Activated CD8-positive, alpha-beta memory T cell treated with anti-CD3 and anti-CD28 coated beads, Interleukin-2, amount 50 U/mL, for 1 hour (primary cell): ENCODE data around the gene PLPP6.
"Not testable (repeated sequence)": the region's sequence is repeated elsewhere in the genome, so short reads cannot be mapped to it uniquely, and the experiment has no call there.

ENCODE experiments used
- DNase-seq: peaks from one replicate; pipeline ENCODE4 v3.0.0-alpha.2; 2020; ENCODE audit errors: extremely low read depth

The PLPP6 gene

GRCh38 chr9:4662108-4662988, at the start of gene PLPP6:
TSS of gene PLPP6 (plus strand) at chr9:4662294. CDS start at chr9:4662376, 82 bp downstream.
- DNase-seq: no peak

- no peak for DNase-seq
Observed at GRCh38 chr9:4614627-4615026, 47.5 kb upstream of the PLPP6 start.

- DNase-seq: no peak
Observed at GRCh38 chr9:4615251-4615650, 46.8 kb upstream of the PLPP6 start.

- no peak for DNase-seq
Observed at GRCh38 chr9:4615778-4616177, 46.3 kb upstream of the PLPP6 start.

GRCh38 chr9:4617752-4618151, 44.3 kb upstream of the PLPP6 start:
- no peak for DNase-seq

- DNase-seq: no peak
Observed at GRCh38 chr9:4618700-4619099, 43.4 kb upstream of the PLPP6 start.

GRCh38 chr9:4620057-4620765, 41.9 kb upstream of the PLPP6 start:
- DNase-seq: no peak

GRCh38 chr9:4620881-4621555, 41.1 kb upstream of the PLPP6 start:
- DNase-seq: no peak

GRCh38 chr9:4622016-4622415, 40.1 kb upstream of the PLPP6 start:
- DNase-seq: no peak

- DNase-seq: no peak
Observed at GRCh38 chr9:4630836-4631235, 31.3 kb upstream of the PLPP6 start.

- DNase-seq: no peak
Observed at GRCh38 chr9:4638968-4639367, 23.1 kb upstream of the PLPP6 start.

GRCh38 chr9:4639420-4639819, 22.7 kb upstream of the PLPP6 start:
- no peak for DNase-seq

GRCh38 chr9:4640027-4640426, 22.1 kb upstream of the PLPP6 start:
- DNase-seq: no peak

GRCh38 chr9:4642351-4642750, 19.7 kb upstream of the PLPP6 start:
- no peak for DNase-seq

GRCh38 chr9:4654084-4654483, 8.0 kb upstream of the PLPP6 start:
- no peak for DNase-seq

- DNase-seq: no peak
Observed at GRCh38 chr9:4654538-4654937, 7.6 kb upstream of the PLPP6 start.

- not testable (repeated sequence) for DNase-seq
Observed at GRCh38 chr9:4656196-4656595, 5.9 kb upstream of the PLPP6 start.

GRCh38 chr9:4656621-4657020, 5.5 kb upstream of the PLPP6 start:
- DNase-seq: no peak

- DNase-seq: no peak
Observed at GRCh38 chr9:4657426-4658159, 4.5 kb upstream of the PLPP6 start.

- not testable (repeated sequence) for DNase-seq
Observed at GRCh38 chr9:4660665-4661064, 1.4 kb upstream of the PLPP6 start.

- DNase-seq: no peak
Observed at GRCh38 chr9:4661165-4661564, 929 bp upstream of the PLPP6 start.

- no peak for DNase-seq
Observed at GRCh38 chr9:4661611-4662010, 483 bp upstream of the PLPP6 start.
